Measurements from ENCODE around the gene VSX1.

The VSX1 gene

DNA sequence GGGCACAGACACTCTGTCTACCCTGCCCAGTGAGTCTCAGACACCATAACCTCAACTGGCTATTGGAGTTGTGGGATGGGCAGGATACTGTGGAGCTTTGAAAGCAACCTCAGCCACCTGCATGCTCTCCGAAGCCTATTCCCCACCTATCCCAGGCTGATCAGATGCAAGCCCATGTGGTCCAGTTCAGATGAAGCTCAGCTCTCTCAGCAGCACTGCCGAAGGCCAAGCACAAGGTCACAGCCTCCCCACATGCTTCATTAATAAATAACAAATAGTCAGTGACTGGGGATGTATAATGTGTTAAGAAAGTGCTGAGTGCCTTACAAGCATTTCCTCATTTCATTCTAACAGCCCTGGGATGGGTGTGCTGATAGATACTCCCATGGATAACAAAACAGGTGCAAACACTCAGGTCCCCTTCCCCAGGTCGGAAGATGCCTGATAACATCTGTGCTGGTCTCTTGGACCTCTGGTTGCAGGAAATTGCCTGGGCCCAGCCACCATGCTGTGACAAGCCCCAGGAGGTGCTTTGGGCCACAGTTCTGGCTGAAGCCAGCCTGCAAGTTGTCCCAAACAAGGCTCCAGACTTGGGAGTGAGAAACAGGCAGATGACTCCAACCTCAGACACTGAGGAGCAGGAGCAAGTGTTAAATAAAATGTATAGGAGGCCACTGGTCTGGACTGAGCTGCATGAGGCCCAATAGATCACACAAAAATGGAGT is 27.7 kb downstream of the VSX1 start:
- Histone ChIP-seq H3K27me3 (ENCODE audit: control insufficient read depth, insufficient read depth, low read length) (peaks cover 38% of the 10 kb centered on the region), H3K36me3 (ENCODE audit: control insufficient read depth, insufficient read depth, low read length) (no peaks in the 10 kb centered on the region), H3K4me1 (ENCODE audit: control insufficient read depth, insufficient read depth, low read length) (no peaks in the 10 kb centered on the region), H3K4me3 (ENCODE audit: low read depth, low read length) (no peak overlapping the region), H3K9me3 (ENCODE audit: control insufficient read depth, insufficient read depth, low read length) (no peaks in the 10 kb centered on the region), H3K9ac (ENCODE audit: low read depth, low read length) (no peak overlapping the region)

DNA sequence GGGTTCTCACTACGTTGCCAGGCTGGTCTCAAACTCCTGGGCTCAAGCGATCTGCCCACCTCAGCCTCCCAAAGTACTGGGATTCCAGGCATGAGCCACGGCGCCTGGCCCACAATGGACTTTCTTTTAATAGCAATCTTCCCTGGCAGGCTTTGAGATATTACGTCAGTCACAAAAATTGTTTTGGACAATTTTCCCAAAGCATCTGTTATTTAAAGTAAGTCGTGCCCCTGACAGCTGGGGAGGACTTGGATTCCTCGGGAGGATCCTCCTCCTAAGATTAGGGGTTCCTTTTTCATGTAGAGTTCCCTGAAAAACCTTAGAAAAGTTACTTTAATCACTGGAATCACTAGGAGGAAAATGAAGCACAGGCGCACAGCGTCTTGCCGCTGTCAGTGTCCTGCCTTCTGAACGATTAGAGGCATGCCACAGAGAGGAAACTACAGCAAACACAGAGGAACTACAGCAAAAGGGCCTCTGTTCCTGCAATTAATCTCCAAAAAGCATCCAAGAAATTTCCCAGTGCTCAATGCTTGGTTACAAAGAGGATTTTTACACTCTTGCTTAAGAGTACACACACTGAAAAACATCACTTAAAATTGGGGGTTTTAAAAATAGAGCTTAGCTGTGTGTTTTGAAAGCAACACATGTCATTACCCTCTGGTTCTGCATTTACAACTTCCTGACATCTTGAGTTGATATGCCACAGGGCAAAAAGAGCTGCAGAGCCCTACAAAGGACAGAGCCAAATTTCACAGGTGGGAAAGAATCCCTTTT is 28.5 kb downstream of the VSX1 start:
- Histone ChIP-seq H3K9ac (ENCODE audit: low read depth, low read length) (no peak overlapping the region), H3K27me3 (ENCODE audit: control insufficient read depth, insufficient read depth, low read length) (peaks cover 30% of the 10 kb centered on the region), H3K4me3 (ENCODE audit: low read depth, low read length) (no peak overlapping the region), H3K9me3 (ENCODE audit: control insufficient read depth, insufficient read depth, low read length) (no peaks in the 10 kb centered on the region), H3K4me1 (ENCODE audit: control insufficient read depth, insufficient read depth, low read length) (no peaks in the 10 kb centered on the region), H3K36me3 (ENCODE audit: control insufficient read depth, insufficient read depth, low read length) (no peaks in the 10 kb centered on the region)

DNA sequence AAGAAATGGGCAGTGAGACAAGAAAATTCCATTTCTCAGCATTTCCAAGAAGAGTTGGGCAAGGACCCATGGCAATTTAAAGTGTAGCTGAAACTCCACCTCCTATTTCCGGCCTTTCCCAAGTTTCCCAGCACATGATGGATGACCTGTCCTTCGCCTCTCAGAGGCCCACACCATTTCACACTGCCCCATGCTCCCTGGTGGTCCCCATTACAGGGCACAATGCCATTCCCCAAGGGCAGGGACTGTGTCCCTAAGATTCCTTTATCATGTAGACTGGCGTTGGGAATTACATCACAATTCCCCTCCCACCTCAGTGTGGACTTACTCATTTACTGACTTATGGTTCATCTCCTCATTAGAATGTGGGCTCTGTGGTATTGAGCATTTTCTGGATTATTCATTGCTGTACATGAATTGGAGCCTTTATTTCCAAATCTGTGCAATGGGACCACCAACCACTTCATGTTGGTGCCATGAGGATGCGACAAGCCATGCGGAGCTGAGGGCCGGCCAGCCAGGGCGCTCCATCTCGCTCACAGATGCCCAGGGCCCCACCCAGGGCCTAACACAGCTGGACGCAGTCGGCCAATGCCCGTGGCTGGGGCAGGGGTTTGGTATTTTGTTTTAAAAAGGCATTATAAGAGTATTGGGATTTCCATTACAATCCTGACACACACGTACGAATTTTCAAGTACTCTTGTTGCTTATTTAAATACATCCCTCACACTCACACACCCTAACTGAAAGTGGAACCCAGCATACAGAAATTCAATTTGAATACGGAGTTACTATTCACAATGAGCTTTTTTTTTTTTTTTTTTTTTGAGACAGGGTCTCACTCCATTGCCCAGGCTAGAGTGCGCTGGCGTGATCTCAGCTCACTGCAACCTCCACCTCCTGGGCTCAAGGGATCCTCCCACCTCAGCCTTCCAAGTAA is 29.4 kb downstream of the VSX1 start:
- Histone ChIP-seq H3K36me3 (ENCODE audit: control insufficient read depth, insufficient read depth, low read length) (no peaks in the 10 kb centered on the region), H3K4me1 (ENCODE audit: control insufficient read depth, insufficient read depth, low read length) (no peaks in the 10 kb centered on the region), H3K9ac (ENCODE audit: low read depth, low read length) (no peak overlapping the region), H3K9me3 (ENCODE audit: control insufficient read depth, insufficient read depth, low read length) (no peaks in the 10 kb centered on the region), H3K4me3 (ENCODE audit: low read depth, low read length) (no peak overlapping the region), H3K27me3 (ENCODE audit: control insufficient read depth, insufficient read depth, low read length) (peaks cover 24% of the 10 kb centered on the region)

DNA sequence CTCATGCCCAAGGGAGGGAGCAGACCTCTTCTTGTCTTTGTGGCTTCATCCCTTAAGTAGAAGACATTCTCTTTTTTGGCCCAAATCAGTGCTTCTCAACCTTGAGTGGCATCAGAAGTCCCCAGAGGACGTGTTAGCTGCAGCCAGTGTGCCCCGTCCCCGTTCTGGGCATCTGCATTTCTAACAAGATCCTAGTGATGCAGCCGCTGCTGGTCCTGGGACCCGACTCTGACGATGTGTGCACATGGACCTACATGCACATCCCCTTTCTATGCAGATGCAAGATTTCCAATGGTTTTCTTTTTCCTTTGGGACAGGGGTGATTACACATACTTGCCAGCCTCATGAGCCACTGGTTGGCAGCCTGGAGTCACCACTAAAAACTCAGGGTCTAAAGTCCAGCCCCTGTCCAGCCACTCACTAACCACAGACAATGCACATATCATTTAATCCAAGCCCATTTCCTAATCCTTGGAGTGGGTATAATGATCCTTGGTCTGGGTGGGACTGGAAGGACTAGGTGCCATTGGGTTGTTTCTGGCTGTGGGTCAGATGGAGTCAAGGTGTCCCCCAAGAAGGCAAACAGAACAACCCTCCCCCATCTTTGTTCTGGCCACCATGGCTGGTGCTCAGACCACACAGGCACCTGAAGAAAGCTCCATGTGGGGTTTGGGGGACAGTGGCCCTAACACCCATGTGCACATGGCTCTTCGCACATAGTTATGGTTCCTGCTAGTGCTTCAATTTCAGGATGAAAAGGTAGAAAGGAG is 30.4 kb downstream of the VSX1 start:
- H3K4me1 ChIP-seq (ENCODE audit: control insufficient read depth, insufficient read depth, low read length): no peaks in the 10 kb centered on the region
- H3K36me3 ChIP-seq (ENCODE audit: control insufficient read depth, insufficient read depth, low read length): no peaks in the 10 kb centered on the region
- peaks cover 18% of the 10 kb centered on the region for H3K27me3 ChIP-seq (ENCODE audit: control insufficient read depth, insufficient read depth, low read length)
- no peak overlapping the region for H3K9ac ChIP-seq (ENCODE audit: low read depth, low read length)
- H3K4me3 ChIP-seq (ENCODE audit: low read depth, low read length): no peak overlapping the region
- H3K9me3 ChIP-seq (ENCODE audit: control insufficient read depth, insufficient read depth, low read length): no peaks in the 10 kb centered on the region

DNA sequence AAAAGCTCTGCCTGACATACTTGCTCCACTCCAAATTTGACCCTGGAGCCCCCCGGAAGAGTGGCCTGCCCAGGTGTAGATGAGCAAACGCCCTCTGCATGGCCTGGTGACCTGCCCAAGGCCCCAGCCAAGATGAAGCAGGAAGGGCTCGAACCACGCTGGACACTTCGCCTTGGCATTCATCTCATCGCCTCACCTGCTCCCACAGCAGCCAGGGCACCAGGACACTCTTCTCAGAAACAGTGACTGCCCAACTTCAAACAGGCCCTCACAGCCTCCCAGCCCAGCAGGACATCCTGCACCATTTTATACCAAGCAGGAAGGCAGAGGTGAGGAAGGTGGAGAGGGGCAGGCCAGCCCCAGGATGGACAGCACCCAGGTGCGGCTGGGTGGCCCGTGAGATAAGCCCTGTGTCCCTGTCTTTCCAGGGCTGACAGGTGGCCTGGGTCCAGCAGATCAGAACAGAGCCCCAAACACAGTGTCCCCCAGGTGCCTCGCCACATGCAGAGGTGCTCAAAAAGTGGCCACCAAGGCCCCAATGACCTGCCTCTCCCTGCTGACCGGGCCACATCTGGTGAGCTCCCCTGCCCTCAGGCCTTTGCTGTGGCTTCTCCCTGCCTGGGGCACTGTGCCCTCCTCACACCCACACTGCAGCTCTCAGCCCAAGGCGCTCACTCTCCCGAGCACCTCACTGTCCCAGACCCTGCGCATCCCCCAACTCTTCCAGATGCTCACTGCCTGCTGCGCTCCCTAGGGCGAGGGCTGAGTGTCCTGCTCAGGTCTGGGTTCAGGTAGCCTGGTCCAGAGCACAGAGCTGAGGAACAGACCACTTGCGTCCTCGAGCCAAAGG is 31.2 kb downstream of the VSX1 start:
- Histone ChIP-seq H3K27me3 (ENCODE audit: control insufficient read depth, insufficient read depth, low read length) (peaks cover 9% of the 10 kb centered on the region), H3K36me3 (ENCODE audit: control insufficient read depth, insufficient read depth, low read length) (no peaks in the 10 kb centered on the region), H3K4me3 (ENCODE audit: low read depth, low read length) (no peak overlapping the region), H3K4me1 (ENCODE audit: control insufficient read depth, insufficient read depth, low read length) (no peaks in the 10 kb centered on the region), H3K9me3 (ENCODE audit: control insufficient read depth, insufficient read depth, low read length) (no peaks in the 10 kb centered on the region), H3K9ac (ENCODE audit: low read depth, low read length) (no peak overlapping the region)

DNA sequence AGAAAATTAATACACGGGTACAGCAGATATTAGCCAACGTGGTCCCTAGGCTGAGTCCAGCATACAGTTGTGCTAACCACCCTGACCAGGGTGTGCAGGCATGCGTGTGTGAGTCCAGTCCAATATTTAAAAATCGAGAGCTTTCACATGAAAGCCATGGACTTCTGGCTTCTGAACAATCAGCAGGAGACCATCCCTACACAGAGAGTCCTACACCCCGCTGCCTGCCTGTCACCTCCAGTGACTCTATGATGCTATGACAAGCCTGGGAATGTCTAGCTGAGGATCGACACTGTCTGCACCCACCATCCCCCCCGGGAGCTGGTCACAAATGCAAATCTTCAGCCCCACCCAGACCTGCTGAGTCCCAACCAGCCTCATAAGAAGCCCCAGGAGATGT is 31.9 kb downstream of the VSX1 start:
- Histone ChIP-seq H3K9ac (ENCODE audit: low read depth, low read length) (no peak overlapping the region), H3K4me3 (ENCODE audit: low read depth, low read length) (no peak overlapping the region), H3K36me3 (ENCODE audit: control insufficient read depth, insufficient read depth, low read length) (no peaks in the 10 kb centered on the region), H3K4me1 (ENCODE audit: control insufficient read depth, insufficient read depth, low read length) (no peaks in the 10 kb centered on the region), H3K27me3 (ENCODE audit: control insufficient read depth, insufficient read depth, low read length) (peaks cover 3% of the 10 kb centered on the region), H3K9me3 (ENCODE audit: control insufficient read depth, insufficient read depth, low read length) (no peaks in the 10 kb centered on the region)

DNA sequence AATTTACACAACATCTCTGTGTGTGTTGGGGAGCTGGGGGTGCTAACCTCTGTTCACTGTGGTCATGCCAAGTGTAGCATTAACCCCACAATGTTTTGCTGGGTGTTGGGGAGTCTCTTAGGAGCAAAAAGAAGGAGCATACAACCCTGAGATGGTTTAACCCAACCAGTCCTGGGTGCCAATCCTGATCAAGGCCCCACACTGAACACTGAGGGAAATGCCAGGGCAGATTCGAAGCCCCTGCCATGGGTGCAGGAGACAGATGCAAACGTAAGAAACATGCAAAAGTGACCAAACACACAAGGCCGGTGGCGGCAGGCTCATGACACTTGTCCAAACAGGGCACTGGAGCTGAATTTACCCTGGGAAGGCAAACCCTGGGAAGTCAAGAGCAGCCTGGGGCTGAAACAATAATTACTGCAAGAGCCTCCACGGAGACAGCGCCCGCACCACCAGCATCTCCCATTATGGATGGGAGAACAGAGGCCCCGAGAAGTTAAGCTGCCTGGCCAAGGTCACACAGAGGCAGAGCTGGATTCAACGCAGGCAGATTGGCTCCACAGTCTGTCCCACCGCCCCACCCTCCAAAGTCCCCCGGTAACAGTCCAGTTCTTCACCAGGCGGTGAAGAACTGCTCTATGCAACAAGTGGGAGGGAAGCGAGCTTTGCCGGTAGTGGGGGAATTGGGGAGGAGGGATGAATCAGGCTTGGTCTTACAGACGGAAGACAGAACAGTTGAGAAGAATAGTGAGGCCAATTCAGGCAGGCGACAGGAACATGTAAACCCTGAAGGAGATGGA is 32.5 kb downstream of the VSX1 start:
- H3K36me3 ChIP-seq (ENCODE audit: control insufficient read depth, insufficient read depth, low read length): no peaks in the 10 kb centered on the region
- no peak overlapping the region for H3K9ac ChIP-seq (ENCODE audit: low read depth, low read length)

DNA sequence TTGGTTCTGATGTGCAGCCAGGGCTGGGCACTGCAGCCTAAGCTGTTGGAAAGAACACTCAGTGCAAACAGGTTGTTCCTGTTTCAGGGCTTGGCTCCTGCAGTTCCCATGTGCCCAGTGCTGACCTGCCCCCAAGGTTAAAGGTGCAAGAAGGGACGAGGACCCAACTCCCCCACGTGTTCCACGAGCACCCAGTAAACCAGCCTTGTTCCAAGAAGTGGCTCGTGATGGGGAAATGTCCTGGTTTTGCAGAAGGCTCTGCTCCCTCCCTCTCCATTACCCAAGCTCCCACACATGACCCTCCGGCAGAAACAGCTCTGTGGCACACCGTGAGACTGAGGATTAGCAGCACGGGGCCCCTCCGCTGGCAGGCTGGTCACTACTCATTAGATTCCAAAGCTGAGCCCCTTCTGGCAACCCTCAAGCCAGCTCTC is 33.4 kb downstream of the VSX1 start:
- Histone ChIP-seq H3K36me3 (ENCODE audit: control insufficient read depth, insufficient read depth, low read length) (no peaks in the 10 kb centered on the region), H3K27me3 (ENCODE audit: control insufficient read depth, insufficient read depth, low read length) (no peaks in the 10 kb centered on the region)

More for the DNA sequence above, 32.5 kb downstream of the VSX1 start:
- no peak overlapping the region for H3K4me3 ChIP-seq (ENCODE audit: low read depth, low read length)
- no peaks in the 10 kb centered on the region for H3K9me3 ChIP-seq (ENCODE audit: control insufficient read depth, insufficient read depth, low read length)
- no peaks in the 10 kb centered on the region for H3K4me1 ChIP-seq (ENCODE audit: control insufficient read depth, insufficient read depth, low read length)
- no peaks in the 10 kb centered on the region for H3K27me3 ChIP-seq (ENCODE audit: control insufficient read depth, insufficient read depth, low read length)

DNA sequence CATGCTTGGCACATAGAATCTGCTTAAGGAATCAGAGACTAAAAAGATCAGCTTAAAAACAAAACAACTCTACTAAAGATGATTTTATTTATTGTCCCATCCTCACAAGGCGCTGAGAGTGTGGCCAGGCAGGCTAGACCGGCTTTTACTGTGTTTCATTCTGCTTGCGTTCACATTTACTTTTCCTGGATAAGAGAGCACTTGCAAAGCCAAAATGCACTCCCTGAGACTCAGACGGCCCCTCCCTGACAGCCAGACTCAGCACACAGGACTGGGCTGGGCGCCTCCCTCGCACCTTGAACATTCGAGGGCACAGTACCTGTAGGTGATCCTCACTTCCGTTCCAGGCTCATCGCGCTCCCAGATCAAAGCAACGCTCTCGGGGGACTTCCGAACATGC is 34.2 kb downstream of the VSX1 start:
- no peak overlapping the region for H3K4me3 ChIP-seq (ENCODE audit: low read depth, low read length)
- no peaks in the 10 kb centered on the region for H3K9me3 ChIP-seq (ENCODE audit: control insufficient read depth, insufficient read depth, low read length)
- H3K27me3 ChIP-seq (ENCODE audit: control insufficient read depth, insufficient read depth, low read length): no peaks in the 10 kb centered on the region
- H3K4me1 ChIP-seq (ENCODE audit: control insufficient read depth, insufficient read depth, low read length): no peaks in the 10 kb centered on the region
- H3K36me3 ChIP-seq (ENCODE audit: control insufficient read depth, insufficient read depth, low read length): no peaks in the 10 kb centered on the region
- no peak overlapping the region for H3K9ac ChIP-seq (ENCODE audit: low read depth, low read length)

More for the DNA sequence above, 33.4 kb downstream of the VSX1 start:
- Histone ChIP-seq H3K4me3 (ENCODE audit: low read depth, low read length) (no peak overlapping the region), H3K9me3 (ENCODE audit: control insufficient read depth, insufficient read depth, low read length) (no peaks in the 10 kb centered on the region), H3K4me1 (ENCODE audit: control insufficient read depth, insufficient read depth, low read length) (no peaks in the 10 kb centered on the region), H3K9ac (ENCODE audit: low read depth, low read length) (no peak overlapping the region)
